ENCODE measurements around the gene RAB30. TPM values are rescaled to one million over a fixed set of nuclear protein-coding genes. Genes with fewer than 3 reads are reported as not detected.
A peak's percentile ranks its signal among the peaks of the same experiment; 100 is the strongest.

Gene RAB30
- total RNA-seq, 1 donor from 2014 or later: 13.6 TPM

DNA sequence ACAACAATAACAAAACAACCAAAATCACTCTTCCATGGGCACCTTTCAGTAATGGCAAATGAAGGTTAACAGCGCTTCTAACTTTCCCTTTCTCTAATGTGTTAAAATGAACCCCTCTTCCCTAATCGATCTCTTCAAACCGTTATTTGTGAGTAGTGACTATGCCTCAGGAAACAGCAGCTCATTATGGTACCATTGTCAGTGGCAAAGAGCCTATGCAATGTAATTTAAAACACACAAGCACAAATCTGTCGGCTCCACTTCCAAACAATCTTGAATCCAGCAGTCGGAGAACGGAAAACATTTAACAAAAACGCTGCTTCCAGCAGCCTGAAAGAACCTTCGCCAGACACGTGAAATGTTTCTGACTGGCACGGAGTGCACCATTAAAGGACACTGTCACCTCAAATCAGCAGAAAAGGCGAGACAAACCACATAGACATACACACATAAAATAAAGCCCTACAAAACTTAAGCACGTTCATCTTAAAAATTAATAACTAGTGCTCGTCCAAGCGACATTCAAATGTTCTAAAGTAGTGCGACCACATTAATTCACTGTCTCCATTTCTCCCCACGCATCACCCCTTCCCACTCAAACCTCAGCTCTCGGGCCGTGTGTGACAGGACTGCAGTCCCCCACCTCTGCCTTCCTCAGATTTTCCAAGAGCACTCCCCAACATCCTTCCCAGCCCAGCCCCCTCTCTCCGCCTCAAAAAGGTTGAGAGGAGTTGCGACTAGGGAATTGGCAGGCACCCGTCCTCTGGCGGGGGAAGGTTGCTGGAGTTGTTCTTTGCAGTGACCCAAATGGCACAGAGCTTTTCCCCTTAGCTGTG, 748 bp downstream of the RAB30 start:
- peak; percentile 29 for DNase-seq (ENCODE audit: low read depth)

GRCh38 chr11:83070044-83070701, 1.5 kb downstream of the RAB30 start:
- DNase-seq (ENCODE audit: low read depth): peak; percentile 63

GRCh38 chr11:83069441-83070043, 2.2 kb downstream of the RAB30 start:
- no peak for DNase-seq (ENCODE audit: low read depth)

- no peak for DNase-seq (ENCODE audit: low read depth)
Measured at GRCh38 chr11:83068568-83068967, 3.1 kb downstream of the RAB30 start.

- DNase-seq (ENCODE audit: low read depth): no peak
Measured at GRCh38 chr11:83064011-83064410, 7.7 kb downstream of the RAB30 start.

- DNase-seq (ENCODE audit: low read depth): peak; percentile 56
Measured at GRCh38 chr11:83063073-83063754, 8.5 kb downstream of the RAB30 start.

GRCh38 chr11:83061883-83062282, 9.8 kb downstream of the RAB30 start:
- DNase-seq (ENCODE audit: low read depth): no peak

DNA sequence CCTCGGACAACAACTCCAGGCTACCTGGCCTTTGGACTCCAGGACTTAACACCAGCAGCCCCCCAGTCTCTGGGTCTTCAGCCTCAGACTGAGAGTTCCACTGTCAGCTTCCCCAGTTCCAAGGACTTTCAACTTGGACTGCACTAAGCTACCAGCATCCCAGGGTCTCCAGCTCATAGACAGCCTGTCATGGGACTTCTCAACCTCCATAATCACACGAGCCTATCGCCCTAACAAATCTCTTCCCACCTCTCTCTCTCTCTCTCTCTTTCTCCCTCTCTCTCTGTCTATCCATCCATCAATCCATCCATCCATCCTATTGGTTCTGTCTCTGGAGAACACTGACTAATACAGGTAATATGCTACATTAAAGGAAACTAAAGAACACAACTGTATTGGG, 10.7 kb downstream of the RAB30 start:
- no peak for DNase-seq (ENCODE audit: low read depth)

DNA sequence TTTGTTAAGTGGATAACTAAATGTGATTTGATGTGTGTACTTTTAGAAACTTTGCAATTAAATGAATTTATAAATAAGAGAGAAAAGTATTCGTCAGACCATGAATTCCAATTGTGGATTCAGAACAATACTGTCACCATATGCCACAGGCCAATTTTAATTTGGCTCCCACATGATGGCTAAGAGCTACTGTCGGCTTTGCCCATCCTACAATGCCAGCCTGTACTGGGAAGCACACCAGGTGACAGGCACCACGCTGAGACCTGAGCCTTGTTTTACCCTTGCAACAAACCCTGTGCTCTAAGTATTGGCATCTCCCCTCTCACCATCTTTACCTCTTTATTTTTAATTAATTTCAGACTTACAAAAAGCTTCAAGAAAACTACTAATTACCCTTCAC, 14.0 kb downstream of the RAB30 start:
- no peak for DNase-seq (ENCODE audit: low read depth)

GRCh38 chr11:83056611-83057010, 15.1 kb downstream of the RAB30 start:
- no peak for DNase-seq (ENCODE audit: low read depth)

- no peak for DNase-seq (ENCODE audit: low read depth)
Measured at GRCh38 chr11:83056204-83056603, 15.5 kb downstream of the RAB30 start.

- no peak for DNase-seq (ENCODE audit: low read depth)
Measured at GRCh38 chr11:83054904-83055380, 16.8 kb downstream of the RAB30 start.

- no peak for DNase-seq (ENCODE audit: low read depth)
Measured at GRCh38 chr11:83054001-83054400, 17.7 kb downstream of the RAB30 start.

DNA sequence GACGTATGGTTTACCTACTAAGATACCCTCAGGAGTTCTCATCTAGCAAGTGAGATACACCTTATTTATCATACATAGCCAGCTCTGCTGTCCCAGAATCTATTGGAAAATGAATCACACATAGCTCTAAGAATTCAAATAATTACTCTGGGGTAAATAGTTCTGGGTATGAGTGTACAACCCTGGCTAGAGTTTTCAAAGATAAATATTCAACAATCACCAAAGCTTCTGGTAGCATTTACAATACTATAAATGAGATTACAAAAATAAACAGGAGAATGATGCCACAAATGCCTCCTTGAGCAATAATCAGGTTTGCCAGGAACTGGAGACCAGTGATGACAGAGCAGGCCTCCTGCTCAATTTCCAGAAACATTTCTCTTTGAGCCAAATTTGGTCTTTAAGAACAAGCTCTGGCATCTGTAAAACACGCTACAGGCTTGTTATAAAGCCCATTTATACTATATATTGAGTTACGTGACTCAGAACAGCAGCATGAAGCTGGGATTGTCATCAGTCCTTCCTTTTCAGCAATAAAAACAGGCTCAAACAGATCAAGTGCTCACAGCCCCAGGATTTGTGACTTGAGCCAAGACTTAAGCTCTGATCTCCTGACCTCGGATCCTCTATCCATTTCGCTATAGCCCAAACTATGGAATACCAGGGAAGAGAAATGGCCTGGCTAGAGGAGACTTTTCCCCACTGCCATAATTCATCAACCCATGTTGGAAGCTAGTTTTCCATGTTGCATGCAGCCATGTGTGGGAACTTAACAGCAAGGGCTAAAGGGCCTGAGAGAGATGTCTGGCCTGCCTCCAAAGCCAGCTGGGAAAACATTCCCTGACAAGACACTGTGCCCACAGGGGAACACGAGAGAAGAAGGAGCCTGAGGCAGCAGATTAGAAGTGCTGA, 19.7 kb downstream of the RAB30 start:
- peak; percentile 90 for DNase-seq (ENCODE audit: low read depth)

GRCh38 chr11:83047515-83048225, 24.0 kb downstream of the RAB30 start:
- no peak for DNase-seq (ENCODE audit: low read depth)

DNA sequence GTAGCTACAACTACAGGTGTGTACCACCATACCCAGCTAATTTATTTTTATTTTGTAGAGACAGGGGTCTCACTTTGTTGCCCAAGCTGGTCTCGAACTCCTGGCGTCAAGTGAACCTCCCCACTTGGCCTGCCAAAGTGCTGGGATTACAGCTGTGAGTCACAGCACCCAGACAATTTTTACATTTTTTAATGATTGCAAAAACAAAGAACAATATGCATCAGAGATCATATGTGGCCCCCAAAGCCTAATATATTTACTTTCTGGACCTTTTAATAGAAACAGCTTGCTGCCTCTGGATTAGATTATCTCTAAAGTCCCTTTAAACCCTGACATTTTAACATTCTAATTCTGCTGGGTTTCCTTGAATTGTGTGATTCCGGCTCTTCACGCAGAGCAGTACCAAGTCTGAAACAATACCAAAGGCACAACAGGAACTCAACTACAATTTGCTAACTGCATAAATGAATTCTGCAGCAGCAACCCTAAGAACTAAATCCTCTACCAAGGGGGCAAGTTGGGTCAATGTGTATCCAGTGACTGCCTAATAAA, 25.0 kb downstream of the RAB30 start:
- no peak for DNase-seq (ENCODE audit: low read depth)

DNA sequence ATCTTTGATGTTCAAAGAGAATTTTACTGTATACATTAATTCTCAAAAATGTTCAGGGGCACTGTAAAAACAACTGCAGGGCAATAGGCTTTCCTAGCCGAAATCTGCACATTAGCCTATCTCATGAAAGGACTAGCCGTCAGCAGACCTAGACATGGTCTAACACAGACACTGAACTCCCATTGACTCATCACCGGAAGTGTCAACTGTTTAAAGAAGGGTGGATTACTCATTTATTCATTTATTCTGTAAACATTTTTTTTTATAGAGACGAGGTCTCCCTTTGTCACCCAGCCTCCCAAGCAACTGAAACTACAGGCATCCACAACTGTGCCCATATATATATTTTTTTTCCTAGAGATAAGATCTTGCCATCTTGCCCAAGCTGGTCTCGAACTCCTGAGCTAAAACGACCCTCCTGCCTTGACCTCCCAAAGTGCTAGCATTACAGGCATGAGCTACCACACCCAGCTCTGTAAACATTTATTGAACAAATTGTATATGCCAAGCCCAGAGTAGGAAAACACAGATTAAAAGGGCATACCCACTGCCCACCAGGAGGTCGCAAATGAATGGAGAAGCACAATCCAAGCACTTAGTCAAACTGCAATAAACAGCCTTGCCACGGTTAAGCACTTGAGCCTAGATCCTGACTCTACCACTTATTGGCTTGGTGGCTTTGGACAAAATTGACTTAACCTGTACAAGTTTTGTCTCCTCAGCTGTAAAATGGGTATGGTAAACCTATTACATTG, 26.6 kb downstream of the RAB30 start:
- peak; percentile 57 for DNase-seq (ENCODE audit: low read depth)

GRCh38 chr11:83042964-83043711, 28.6 kb downstream of the RAB30 start:
- DNase-seq (ENCODE audit: low read depth): peak; percentile 43

Measured in myocyte (in vitro differentiated cells).